SH-SY5Y (cell line): Measurements from ENCODE around the gene NETO2.

Experiments
- GATA2 ChIP-seq: IDR thresholded peaks from 2 replicates; pipeline ENCODE4 v1.6.1; 2011; ENCODE audit warnings: mild to moderate bottlenecking, low read depth, low read length
- GATA3 ChIP-seq: IDR thresholded peaks from 2 replicates; pipeline ENCODE4 v1.6.1; 2011; ENCODE audit warnings: low read depth, mild to moderate bottlenecking, low read length, moderate library complexity

DNA sequence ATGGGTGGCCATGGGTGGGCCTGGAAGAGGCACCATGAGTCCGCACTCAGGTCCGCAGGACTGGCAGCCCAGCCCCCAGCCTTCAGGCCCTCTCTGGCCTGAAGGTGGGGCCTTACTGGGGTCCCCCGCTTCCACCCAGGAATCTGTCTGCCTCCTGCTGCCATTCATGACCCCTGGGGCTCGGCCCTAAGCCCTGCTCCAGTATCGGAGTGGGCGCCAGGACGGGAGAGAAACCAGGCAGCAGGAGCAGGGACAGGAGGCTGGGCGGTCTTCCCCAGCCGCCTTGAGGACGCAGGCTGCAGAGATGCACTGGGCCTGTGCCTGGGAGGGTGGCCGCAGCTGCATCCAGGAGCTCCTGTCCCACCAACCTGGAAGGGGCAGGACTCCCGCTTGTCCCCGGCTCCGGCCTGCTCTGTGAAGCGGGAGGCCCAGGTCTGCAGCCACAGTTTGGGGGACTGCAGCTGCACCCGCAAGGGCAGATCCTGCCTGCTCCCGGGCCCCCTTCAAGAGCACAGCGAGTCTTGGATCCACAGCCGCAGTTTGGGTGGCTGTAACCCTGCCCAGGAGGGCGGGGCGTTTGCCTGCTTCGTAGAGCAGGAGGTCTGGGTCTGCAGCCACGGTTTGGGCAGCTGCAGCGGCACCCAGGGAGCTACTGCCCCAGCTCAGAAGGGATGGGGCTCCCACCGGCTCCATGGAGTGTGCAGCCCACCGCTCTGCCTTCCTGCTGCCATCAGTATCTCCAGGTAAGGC, 88.4 kb downstream of the NETO2 start:
- no peak for TF ChIP-seq GATA2
- no peak for TF ChIP-seq GATA3
